Caki2 (cell line): ENCODE results near the gene ZBTB7A. TPM values are rescaled to one million over a fixed set of nuclear protein-coding genes. Genes with fewer than 3 reads are reported as not detected.
A peak's percentile ranks its signal among the peaks of the same experiment; 100 is the strongest.

Source experiments
- DNase-seq: peaks from one replicate; pipeline ENCODE4 v3.0.0-alpha.2; 2015; ENCODE audit warnings: low read depth
- in situ Hi-C: cut with HindIII; loops from 2 replicates; pipeline ENCODE4 v1.10.0; 2016; ENCODE audit warnings: low sequenced_read_pairs, low pct_unique_long_range_greater_than_20kb, mixed read lengths
- total RNA-seq: library from RNA; depleted of rRNA; stranded (reverse); fragments of >200 nt; shearing (Covaris generic); gene quantifications from 2 replicates; pipeline ENCODE4 v1.2.3, GENCODE V29; 2014; ENCODE audit warnings: low replicate concordance

ZBTB7A gene
- total RNA-seq, 1 experiment from 2014 or later = 19.6 TPM

DNA sequence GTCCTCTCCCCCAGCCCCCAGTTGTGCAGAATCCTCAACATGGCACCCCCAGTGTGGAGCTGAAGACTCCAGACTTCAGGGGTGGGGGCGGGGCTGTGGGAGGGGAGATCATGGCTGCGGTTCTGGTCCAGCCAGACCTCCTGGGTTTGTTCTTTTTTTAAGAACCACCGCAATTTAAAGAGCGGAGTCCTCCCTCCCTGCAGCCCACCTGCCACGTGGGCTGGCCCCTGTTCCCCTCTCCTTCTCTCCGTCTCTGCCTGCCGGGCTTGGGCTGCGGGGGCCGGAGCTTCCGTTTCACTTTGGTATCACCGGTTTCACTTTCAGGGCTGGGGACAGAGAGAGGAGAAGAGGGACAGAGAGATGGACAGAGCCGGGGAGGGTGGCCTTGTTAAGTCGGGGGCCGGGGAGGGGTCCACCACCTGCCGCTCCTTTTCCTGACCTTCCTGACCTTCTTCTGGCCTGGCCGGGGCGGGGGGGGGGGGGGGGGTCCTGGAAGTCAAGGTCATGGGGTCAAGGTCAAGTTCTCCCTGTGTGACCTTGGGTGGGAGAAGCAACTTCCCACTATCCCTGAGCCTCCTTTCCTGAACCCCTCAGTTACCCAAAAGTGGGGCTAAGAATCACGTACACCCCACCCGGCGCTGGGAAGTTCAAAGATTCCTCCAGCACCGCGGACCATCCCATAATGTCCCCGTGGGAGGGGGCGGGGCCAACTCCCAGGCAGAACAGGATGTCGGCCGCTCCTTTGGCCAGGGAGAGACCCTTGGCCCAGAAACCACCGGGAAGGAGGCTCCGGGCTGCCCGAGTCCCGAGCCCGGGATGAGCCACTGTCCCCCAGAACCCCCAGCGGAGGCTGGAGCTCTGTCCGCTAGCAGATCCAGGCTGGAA, 11.3 kb upstream of the ZBTB7A start:
- DNase-seq = no peak
- in situ Hi-C loops = no loop called here

- in situ Hi-C loops = no loop called here
- DNase-seq = no peak
These were observed 10.3 kb upstream of the ZBTB7A start for GRCh38 chr19:4077007-4077374.

GRCh38 chr19:4075373-4075772, 8.7 kb upstream of the ZBTB7A start:
- DNase-seq = no peak
- in situ Hi-C loops = no loop called here

DNA sequence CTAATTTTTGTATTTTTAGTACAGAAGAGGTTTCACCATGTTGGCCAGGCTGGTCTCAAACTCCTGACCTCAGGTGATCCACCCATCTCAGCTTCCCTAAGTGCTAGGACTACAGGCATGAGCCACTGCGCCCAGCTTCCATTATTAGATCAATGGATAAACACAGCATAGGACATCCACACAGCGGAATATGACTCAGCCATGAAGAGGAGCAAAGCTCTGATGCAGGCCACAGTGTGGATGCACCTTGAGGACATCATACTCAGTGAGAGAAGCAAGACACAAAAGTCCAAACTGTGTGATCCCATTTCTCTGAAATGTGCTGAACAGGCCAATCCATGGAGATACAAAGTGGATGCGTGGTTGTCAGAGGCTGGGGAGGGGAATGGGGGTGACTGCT, 4.9 kb upstream of the ZBTB7A start:
- in situ Hi-C loops = no loop called here
- DNase-seq = no peak

- no peak for DNase-seq
- in situ Hi-C loops = no loop called here
These were observed 2.7 kb upstream of the ZBTB7A start for GRCh38 chr19:4069331-4069959.

- in situ Hi-C loops = no loop called here
- no peak for DNase-seq
These were observed 1.6 kb upstream of the ZBTB7A start for GRCh38 chr19:4068047-4068966.

DNA sequence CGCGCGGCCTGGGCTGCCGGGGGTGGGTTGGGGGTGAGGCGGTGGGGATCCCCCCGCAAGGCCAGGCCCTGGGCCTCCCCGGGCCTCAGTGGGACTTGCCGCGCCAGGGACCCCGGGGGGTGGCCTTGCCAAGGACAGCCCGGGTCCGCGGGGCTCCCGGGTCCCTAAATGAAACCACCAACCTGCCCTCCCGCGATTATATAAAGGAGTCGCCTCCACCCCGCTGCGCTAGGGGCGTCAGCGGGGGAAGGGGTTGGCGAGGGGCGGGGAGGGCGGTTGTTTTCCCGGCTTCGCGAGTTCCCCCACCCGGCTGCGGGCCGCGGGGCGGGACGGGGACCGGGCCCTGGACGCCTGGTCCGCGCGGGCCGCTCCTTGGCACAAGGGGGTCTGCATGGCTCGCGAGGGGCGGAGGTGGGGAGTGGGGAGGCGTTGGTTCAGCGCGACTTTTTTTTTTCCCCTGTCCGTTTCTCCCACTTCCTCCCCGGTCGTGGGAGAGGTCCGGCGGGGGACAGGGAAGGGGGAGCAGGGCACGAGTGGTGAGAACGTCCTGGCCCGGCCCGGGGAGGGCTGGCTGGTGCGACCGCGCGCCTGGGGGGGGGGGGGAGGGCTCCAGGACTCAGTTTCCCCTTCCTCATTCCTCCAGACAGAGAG, 822 bp upstream of the ZBTB7A start:
- in situ Hi-C loops = no loop called here
- DNase-seq = no peak

DNA sequence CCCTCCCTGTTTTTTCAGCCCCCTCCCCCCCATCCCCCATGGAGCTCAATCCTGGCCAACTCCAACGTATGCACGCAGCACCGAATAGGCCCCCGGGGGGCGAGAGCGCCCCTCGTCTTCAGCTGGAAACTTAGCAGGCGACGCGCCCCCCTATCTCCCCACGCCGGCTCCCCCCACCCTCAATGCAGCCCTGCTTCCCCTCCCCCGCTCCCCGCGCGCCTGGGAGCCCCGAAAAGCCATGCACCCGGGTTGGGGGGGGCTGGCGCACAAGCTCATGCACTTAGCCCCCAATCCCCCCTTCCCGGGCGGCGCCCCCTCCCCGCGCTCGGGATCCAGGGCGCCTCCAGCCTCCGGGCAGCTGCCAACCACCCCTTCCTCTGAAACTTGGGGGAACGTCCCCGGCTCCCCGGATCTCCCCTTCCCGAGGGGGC, 508 bp downstream of the ZBTB7A start:
- no peak for DNase-seq
- in situ Hi-C loops = no loop called here

GRCh38 chr19:4065430-4066175, 1.1 kb downstream of the ZBTB7A start:
- in situ Hi-C loops = no loop called here
- DNase-seq = peak; percentile 87

GRCh38 chr19:4064496-4065260, 2.0 kb downstream of the ZBTB7A start:
- in situ Hi-C loops = no loop called here
- no peak for DNase-seq

DNA sequence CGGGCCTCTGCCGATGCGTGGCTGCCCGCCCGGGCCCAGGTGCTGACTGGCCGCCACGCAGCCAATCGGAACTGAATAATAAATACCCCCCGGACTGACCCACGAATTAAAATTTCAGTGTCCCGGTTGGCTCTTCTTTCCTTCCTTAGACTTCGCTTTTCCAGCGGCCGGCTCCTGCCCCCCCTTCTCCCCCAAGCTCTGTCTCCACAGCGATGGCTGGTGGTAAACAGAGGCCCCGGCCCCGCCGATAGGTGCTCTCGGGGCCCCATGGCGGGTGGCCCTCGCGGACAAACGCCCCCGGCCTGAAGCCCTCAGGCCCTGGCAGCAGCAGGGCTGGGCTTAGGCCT, 2.6 kb downstream of the ZBTB7A start:
- in situ Hi-C loops = no loop called here
- peak; percentile 51 for DNase-seq

GRCh38 chr19:4063369-4064148, 3.1 kb downstream of the ZBTB7A start:
- in situ Hi-C loops = no loop called here
- peak; percentile 50 for DNase-seq

DNA sequence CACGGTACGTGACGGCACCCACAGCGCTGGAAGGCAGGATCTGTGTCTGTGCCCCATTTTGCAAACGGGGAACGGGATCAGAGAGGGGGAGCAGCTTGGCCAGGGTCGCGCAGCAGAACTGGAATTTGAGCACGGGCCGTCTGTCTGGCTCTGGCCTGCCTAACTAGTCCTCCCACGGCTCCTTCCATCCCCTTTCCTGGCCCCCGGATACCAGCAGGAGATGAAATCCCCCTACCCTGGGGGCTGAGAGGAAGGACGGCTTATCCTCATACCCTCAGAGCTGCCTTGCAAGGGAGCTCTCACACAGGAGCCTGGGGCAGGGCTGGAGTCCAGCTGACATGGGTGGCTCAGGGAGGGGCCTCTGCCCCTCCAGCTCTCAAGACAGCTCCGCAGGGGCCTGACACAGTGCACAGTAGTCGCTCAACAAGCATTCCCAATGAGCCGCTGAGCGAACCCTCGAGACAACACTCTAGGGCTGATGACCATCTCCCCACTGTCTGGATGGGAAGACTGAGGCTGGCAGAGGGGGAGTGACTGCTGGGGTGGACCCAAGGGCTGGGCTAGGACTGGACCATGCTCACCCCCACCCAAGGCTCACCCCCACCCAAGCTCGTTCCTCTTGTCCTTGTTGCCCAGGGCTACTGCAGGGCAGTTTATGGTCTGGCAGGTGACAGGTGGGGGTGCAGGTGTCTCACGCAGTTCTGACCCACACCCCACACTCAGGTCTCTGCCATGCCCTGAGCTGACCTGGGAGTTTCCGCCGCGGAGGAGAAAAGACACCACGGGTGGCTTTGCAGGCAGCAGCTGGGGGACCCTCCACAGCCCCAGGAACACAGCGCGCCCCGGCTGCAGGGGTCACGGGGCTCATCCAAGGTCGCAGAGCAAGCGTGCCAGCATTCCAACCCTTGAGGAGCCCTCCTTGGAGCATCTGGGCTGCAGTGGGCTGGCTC, 4.0 kb downstream of the ZBTB7A start:
- DNase-seq = no peak
- in situ Hi-C loops = no loop called here

DNA sequence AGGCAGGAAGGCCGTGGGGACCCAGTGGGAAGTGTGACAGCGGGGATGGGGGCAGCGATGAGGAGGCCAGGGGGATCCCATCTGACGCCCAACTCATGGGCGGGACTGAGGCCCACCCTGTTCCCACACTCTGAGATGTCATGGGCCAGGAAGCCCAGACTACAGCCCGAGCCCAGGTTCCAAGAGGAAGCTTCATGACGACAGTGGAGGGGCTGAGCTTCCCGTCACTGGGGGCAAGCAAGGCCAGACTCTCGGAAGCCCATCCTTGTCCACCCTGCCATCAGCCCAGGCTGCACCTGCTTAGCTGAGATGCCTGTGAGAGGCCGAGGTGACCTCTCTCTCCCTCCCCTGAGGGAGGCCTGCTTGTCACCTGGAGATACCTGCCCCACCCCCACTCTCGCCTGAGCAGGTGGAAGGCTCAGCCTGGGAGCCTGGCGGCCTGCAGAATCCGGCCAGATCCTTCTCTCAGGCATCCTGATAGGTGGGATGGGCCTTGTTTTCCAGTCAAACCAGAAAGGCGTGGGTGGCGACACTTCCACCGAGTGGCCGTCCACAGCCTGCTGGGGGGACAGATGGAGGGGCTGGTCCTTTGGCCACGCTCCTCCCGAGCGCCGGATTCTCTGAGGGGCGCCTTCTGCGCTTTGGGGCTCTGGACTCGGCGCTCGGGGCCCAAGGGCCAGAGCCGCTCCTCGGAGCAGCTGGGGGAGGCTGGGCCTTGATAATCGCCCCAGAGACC, 4.8 kb downstream of the ZBTB7A start:
- in situ Hi-C loops = no loop called here
- no peak for DNase-seq

DNA sequence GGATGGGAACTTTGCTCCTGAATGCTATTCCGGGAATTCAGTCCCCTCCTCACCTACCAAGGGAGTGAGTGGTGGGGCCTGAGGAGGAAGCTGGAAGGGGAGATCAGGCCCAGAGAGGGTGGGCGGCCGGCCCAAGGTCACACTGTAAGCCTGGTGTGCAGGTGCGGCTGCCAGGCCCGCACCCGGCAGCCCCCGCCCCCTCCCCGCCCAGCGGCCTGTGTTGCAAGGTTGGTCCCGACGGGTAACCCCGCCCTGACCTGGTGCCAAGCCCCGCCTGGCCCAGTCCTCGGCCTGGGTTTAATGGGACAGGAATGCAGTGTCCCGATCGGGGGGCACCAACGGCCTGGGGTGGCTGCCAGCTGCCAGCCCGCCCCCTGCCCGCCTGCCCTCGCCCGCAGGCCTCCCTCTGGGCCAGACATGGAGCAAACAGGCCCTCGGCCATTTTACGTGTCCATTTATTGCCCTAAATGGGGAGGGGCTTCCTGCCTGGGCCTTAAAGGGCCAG, 5.5 kb downstream of the ZBTB7A start:
- in situ Hi-C loops = no loop called here
- peak; percentile 69 for DNase-seq
